GM12891 (cell line): ENCODE data around the gene REPIN1.

ENCODE experiments used
- POLR2AphosphoS5 ChIP-seq: IDR thresholded peaks from 2 replicates; pipeline ENCODE4 v1.6.1; 2011; ENCODE audit warnings: low read depth, low read length, control low read depth
- TAF1 ChIP-seq: IDR thresholded peaks from 2 replicates; pipeline ENCODE4 v1.6.1; 2011; ENCODE audit warnings: low read depth, low read length, control low read depth

DNA sequence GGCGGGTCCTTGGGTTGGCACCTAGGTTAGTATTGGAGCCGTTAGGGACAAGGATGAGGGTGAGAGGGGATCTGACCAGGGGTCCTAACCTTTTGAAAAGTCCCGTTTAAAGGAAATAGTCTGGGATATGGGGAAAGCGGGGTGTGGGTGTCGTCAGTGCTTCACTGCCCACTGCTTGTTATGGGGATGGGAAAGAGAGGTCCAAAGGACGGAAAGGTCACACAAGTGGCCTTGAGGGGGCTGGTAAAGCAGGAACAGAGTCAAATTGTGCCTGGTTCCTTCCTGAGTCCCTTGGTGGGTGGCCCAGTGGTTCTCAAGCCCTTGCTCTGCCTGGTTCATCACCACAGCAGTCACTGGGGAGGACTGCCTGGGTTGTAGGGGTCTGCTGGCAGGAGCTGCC lies 7.9 kb downstream of the REPIN1 start:
- TF ChIP-seq POLR2AphosphoS5 (no peak), TAF1 (no peak)
